HepG2 (cell line): ENCODE measurements around the gene VDAC1. TPM values are rescaled to one million over a fixed set of nuclear protein-coding genes. Genes with fewer than 3 reads are reported as not detected.

Experiments used
- BCL3 ChIP-seq: sonication (generic); formaldehyde crosslinking; IDR thresholded peaks from 2 replicates; pipeline ENCODE4 v1.5.1; 2020; ENCODE audit warnings: mild to moderate bottlenecking, missing genetic modification reagents, moderate library complexity
- DMTF1 ChIP-seq: sonication (generic); formaldehyde crosslinking; IDR thresholded peaks from 2 replicates; pipeline ENCODE4 v1.4.0; 2020; ENCODE audit warnings: mild to moderate bottlenecking, missing genetic modification reagents
- ELF3 ChIP-seq: IDR thresholded peaks from 2 replicates; pipeline ENCODE4 v1.6.1; 2016; ENCODE audit warnings: missing genetic modification reagents, missing compliant biosample characterization
- ERF ChIP-seq: IDR thresholded peaks from 2 replicates; pipeline ENCODE4 v1.6.1; 2018; ENCODE audit warnings: missing biosample characterization, missing genetic modification reagents
- LRRFIP1 ChIP-seq: sonication (generic); formaldehyde crosslinking; conservative IDR thresholded peaks from 2 replicates; pipeline ENCODE4 v1.4.0; 2020; ENCODE audit warnings: missing genetic modification reagents
- MED1 ChIP-seq: sonication (generic); formaldehyde crosslinking; IDR thresholded peaks from 2 replicates; pipeline ENCODE4 v1.4.0; 2020; ENCODE audit warnings: missing genetic modification reagents
- MTERF4 ChIP-seq: sonication (generic); formaldehyde crosslinking; IDR thresholded peaks from 2 replicates; pipeline ENCODE4 v1.8.0; 2023; ENCODE audit warnings: mild to moderate bottlenecking, missing genetic modification reagents
- NFE2 ChIP-seq: sonication (generic); formaldehyde crosslinking; IDR thresholded peaks from 2 replicates; pipeline ENCODE4 v1.4.0; 2020; ENCODE audit warnings: missing genetic modification reagents
- PBX2 ChIP-seq: IDR thresholded peaks from 2 replicates; pipeline ENCODE4 v1.6.1; 2016; ENCODE audit warnings: control low read depth
- SIN3A ChIP-seq: IDR thresholded peaks from 2 replicates; pipeline ENCODE4 v1.6.1; 2011; ENCODE audit warnings: low read depth, mild to moderate bottlenecking, control low read depth, low read length, borderline replicate concordance
- SMARCC2 ChIP-seq: fragments of 450-650 bp; IDR thresholded peaks from 2 replicates; pipeline ENCODE4 v1.6.1; 2017; ENCODE audit warnings: antibody characterized with exemption, mild to moderate bottlenecking
- XBP1 ChIP-seq: sonication (generic); formaldehyde crosslinking; IDR thresholded peaks from 2 replicates; pipeline ENCODE4 v1.5.0; 2020; ENCODE audit warnings: missing genetic modification reagents
- ZKSCAN8 ChIP-seq: IDR thresholded peaks from 2 replicates; pipeline ENCODE4 v1.6.1; 2016; ENCODE audit warnings: borderline replicate concordance, missing genetic modification reagents, missing compliant biosample characterization
- ZNF12 ChIP-seq: sonication (generic); formaldehyde crosslinking; IDR thresholded peaks from 2 replicates; pipeline ENCODE4 v1.5.0; 2020; ENCODE audit warnings: missing genetic modification reagents
- ZNF234 ChIP-seq: sonication (generic); formaldehyde crosslinking; conservative IDR thresholded peaks from 2 replicates; pipeline ENCODE4 v1.5.1; 2020; ENCODE audit warnings: mild to moderate bottlenecking, missing genetic modification reagents
- ZNF44 ChIP-seq: sonication (generic); formaldehyde crosslinking; IDR thresholded peaks from 2 replicates; pipeline ENCODE4 v1.5.1; 2020; ENCODE audit warnings: mild to moderate bottlenecking, missing genetic modification reagents
- ZNF557 ChIP-seq: sonication (generic); formaldehyde crosslinking; IDR thresholded peaks from 2 replicates; pipeline ENCODE4 v1.4.0; 2020; ENCODE audit warnings: missing genetic modification reagents
- ZNF619 ChIP-seq: sonication (generic); formaldehyde crosslinking; IDR thresholded peaks from 2 replicates; pipeline ENCODE4 v1.4.0; 2020; ENCODE audit warnings: mild to moderate bottlenecking, missing genetic modification reagents
- ZNF644 ChIP-seq: IDR thresholded peaks from 2 replicates; pipeline ENCODE4 v1.6.1; 2016; ENCODE audit warnings: low read depth
- ZSCAN30 ChIP-seq: sonication (generic); formaldehyde crosslinking; IDR thresholded peaks from 2 replicates; pipeline ENCODE4 v1.5.0; 2020; ENCODE audit warnings: mild to moderate bottlenecking, missing genetic modification reagents
- ZZZ3 ChIP-seq: sonication (generic); formaldehyde crosslinking; IDR thresholded peaks from 2 replicates; pipeline ENCODE4 v1.4.0; 2020; ENCODE audit warnings: missing genetic modification reagents, mild to moderate bottlenecking, borderline replicate concordance
- polyA plus RNA-seq, 8 experiments: library from polyadenylated mRNA; depleted of rRNA in 3 of 8; stranded (reverse) in 7 of 8; unstranded in 1 of 8; fragments of >200 nt; fragmentation: Illumina TruSeq in 4 of 8; extraction: Trizol in 4 of 8; gene quantifications; 2 replicates each; pipeline versions ENCODE4 v1.2.1 to v1.2.3, GENCODE V29; 2011 to 2016; ENCODE audit warnings: low read depth in 4 of 8, missing spikeins in 1 of 8, mixed read lengths in 1 of 8; ENCODE audit not compliant: insufficient read depth in 1 of 8
- total RNA-seq, 5 experiments: library from RNA; depleted of rRNA; stranded (reverse); fragments of >200 nt; fragmentation: Illumina TruSeq; extraction: Trizol; gene quantifications; 2 replicates each; pipeline ENCODE4 v1.2.3, GENCODE V29; 2016; ENCODE audit warnings: low read depth in 1 of 5

VDAC1 gene
- total and polyA plus RNA-seq, 2 of the 13 experiments (the other 11 are each of a cell fraction or from before 2014, with no cell fraction given) = 112 to 380 TPM

GRCh38 chr5:134018154-134018985 lies 13.6 kb upstream of the VDAC1 start (continued):
- TF ChIP-seq ZKSCAN8 (CRISPR knock-in tag) (peak; percentile 29; the same call in 1 of the 2 replicates), DMTF1 (CRISPR knock-in tag) (no peak), BCL3 (CRISPR knock-in tag) (no peak), XBP1 (CRISPR knock-in tag) (no peak), ZZZ3 (CRISPR knock-in tag) (no peak), ZNF619 (CRISPR knock-in tag) (no peak), PBX2 (CRISPR knock-in tag) (no peak), MED1 (CRISPR knock-in tag) (peak; percentile 87), MTERF4 (no peak), ZNF234 (CRISPR knock-in tag) (no peak), ZNF644 (CRISPR knock-in tag) (0 out of 2 replicates have a peak, but pooled peaks have one; percentile 44), SIN3A (peak; percentile 62; the same call in 1 of the 2 replicates), ELF3 (peak; percentile 62), SMARCC2 (no peak), ZNF557 (CRISPR knock-in tag) (no peak), ZNF44 (CRISPR knock-in tag) (no peak), NFE2 (CRISPR knock-in tag) (0 out of 2 replicates have a peak, but pooled peaks have one; percentile 22), LRRFIP1 (CRISPR knock-in tag) (no peak), ZNF12 (CRISPR knock-in tag) (no peak), ERF (CRISPR knock-in tag) (no peak; the same call in 1 of the 2 replicates), ZSCAN30 (CRISPR knock-in tag) (no peak)
